Measurements from ENCODE around the gene NACC2.
"Not testable (repeated sequence)": the region's sequence is repeated elsewhere in the genome, so short reads cannot be mapped to it uniquely, and the experiment has no call there.

Gene NACC2

GRCh38 chr9:136049491-136050265 lies 45.4 kb downstream of the NACC2 start:
- in situ Hi-C loops (cut with MboI; ENCODE audit: low sequenced_read_pairs): no loop called here

- in situ Hi-C loops (cut with MboI; ENCODE audit: low sequenced_read_pairs): no loop called here
Observed at GRCh38 chr9:136048560-136049411, 46.3 kb downstream of the NACC2 start.

- in situ Hi-C loops (cut with MboI; ENCODE audit: low sequenced_read_pairs): no loop called here
Observed at GRCh38 chr9:136047775-136048559, 47.1 kb downstream of the NACC2 start.

- in situ Hi-C loops (cut with MboI; ENCODE audit: low sequenced_read_pairs): no loop called here
Observed at GRCh38 chr9:136047076-136047774, 47.9 kb downstream of the NACC2 start.

- in situ Hi-C loops (cut with MboI; ENCODE audit: low sequenced_read_pairs): no loop called here
Observed at GRCh38 chr9:136046554-136046920, 48.6 kb downstream of the NACC2 start.

GRCh38 chr9:136045595-136046553 lies 49.2 kb downstream of the NACC2 start:
- in situ Hi-C loops (cut with MboI; ENCODE audit: low sequenced_read_pairs): no loop called here

GRCh38 chr9:136044971-136045594 lies 50.0 kb downstream of the NACC2 start:
- in situ Hi-C loops (cut with MboI; ENCODE audit: low sequenced_read_pairs): no loop called here

- in situ Hi-C loops (cut with MboI; ENCODE audit: low sequenced_read_pairs): no loop called here
Observed at GRCh38 chr9:136044207-136044970, 50.7 kb downstream of the NACC2 start.

GRCh38 chr9:136043441-136043991 lies 51.6 kb downstream of the NACC2 start:
- in situ Hi-C loops (cut with MboI; ENCODE audit: low sequenced_read_pairs): no loop called here

GRCh38 chr9:136042541-136042940 lies 52.5 kb downstream of the NACC2 start:
- in situ Hi-C loops (cut with MboI; ENCODE audit: low sequenced_read_pairs): no loop called here

- in situ Hi-C loops (cut with MboI; ENCODE audit: low sequenced_read_pairs): not testable (repeated sequence)
Observed at GRCh38 chr9:136040848-136041247, 54.2 kb downstream of the NACC2 start.

- in situ Hi-C loops (cut with MboI; ENCODE audit: low sequenced_read_pairs): no loop called here
Observed at GRCh38 chr9:136039488-136039887, 55.6 kb downstream of the NACC2 start.

- in situ Hi-C loops (cut with MboI; ENCODE audit: low sequenced_read_pairs): no loop called here
Observed at GRCh38 chr9:136036848-136037247, 58.2 kb downstream of the NACC2 start.

- in situ Hi-C loops (cut with MboI; ENCODE audit: low sequenced_read_pairs): no loop called here
Observed at GRCh38 chr9:136036050-136036449, 59.0 kb downstream of the NACC2 start.

- in situ Hi-C loops (cut with MboI; ENCODE audit: low sequenced_read_pairs): no loop called here
Observed at GRCh38 chr9:136031741-136032730, 63.1 kb downstream of the NACC2 start.

GRCh38 chr9:136031094-136031493 lies 64.0 kb downstream of the NACC2 start:
- in situ Hi-C loops (cut with MboI; ENCODE audit: low sequenced_read_pairs): no loop called here

GRCh38 chr9:136029556-136029955 lies 65.5 kb downstream of the NACC2 start:
- in situ Hi-C loops (cut with MboI; ENCODE audit: low sequenced_read_pairs): no loop called here

Data from HL-60/S4 treated with phorbol 12-myristate 13-acetate at 8.2 ng/mL for 4 days and 3 days (cell line).